A673 (cell line): ENCODE data around the gene TCAIM. TPM values are rescaled to one million over a fixed set of nuclear protein-coding genes. Genes with fewer than 3 reads are reported as not detected.

Source experiments
- BruUV-seq: library from RNA; stranded (reverse); fragments of 400-500 nt; replicated peaks from 2 replicates; lab custom pipeline; 2021; lab: Mats Ljungman, UMichigan
- CTCF ChIA-PET: fragments of 300-600 bp; sonication (Branson Sonifier 250); formaldehyde crosslinking; loops from one replicate; lab custom pipeline; 2022; ENCODE audit warnings: antibody characterized with exemption; lab: Charles Lee
- POLR2A ChIA-PET: fragments of 300-600 bp; sonication (Branson Sonifier 250); formaldehyde crosslinking; loops from one replicate; lab custom pipeline; 2022; ENCODE audit warnings: antibody characterized with exemption; ENCODE audit not compliant: low non-redundant PET; lab: Charles Lee
- DNase-seq: peaks from one replicate; pipeline ENCODE4 v3.0.0-alpha.2; 2015; ENCODE audit warnings: low spot score
- H3K27ac ChIP-seq: fragments of 200-600 bp; sonication (generic); 2 replicates; pipeline ENCODE4 v1.5.1; 2016; ENCODE audit warnings: mixed run types, low read depth, mild to moderate bottlenecking, mixed read lengths, antibody characterized with exemption, low read length; ENCODE audit not compliant: poor library complexity, severe bottlenecking
- H3K27me3 ChIP-seq: fragments of 200-600 bp; sonication (generic); replicated peaks from 2 replicates; pipeline ENCODE4 v1.6.1; 2017; ENCODE audit warnings: mixed run types, low read depth, mild to moderate bottlenecking, mixed read lengths, antibody characterized with exemption, low read length; ENCODE audit not compliant: insufficient read depth, poor library complexity
- H3K36me3 ChIP-seq: fragments of 200-600 bp; sonication (generic); 2 replicates; pipeline ENCODE4 v1.6.1; 2016; ENCODE audit warnings: mixed run types, mild to moderate bottlenecking, mixed read lengths, antibody characterized with exemption, low read length; ENCODE audit not compliant: insufficient read depth, poor library complexity, severe bottlenecking
- H3K4me1 ChIP-seq: fragments of 200-600 bp; sonication (generic); 2 replicates; pipeline ENCODE4 v1.6.1; 2017; ENCODE audit warnings: mixed run types, mild to moderate bottlenecking, mixed read lengths, antibody characterized with exemption, low read length; ENCODE audit not compliant: insufficient read depth, poor library complexity, severe bottlenecking
- H3K4me3 ChIP-seq: fragments of 200-600 bp; sonication (generic); 2 replicates; pipeline ENCODE4 v1.5.1; 2016; ENCODE audit warnings: low read depth, mixed run types, mild to moderate bottlenecking, mixed read lengths, low read length; ENCODE audit not compliant: poor library complexity, severe bottlenecking
- H3K9me3 ChIP-seq: fragments of 200-600 bp; sonication (generic); 2 replicates; pipeline ENCODE4 v1.6.1; 2016; ENCODE audit warnings: mixed run types, low read depth, mild to moderate bottlenecking, mixed read lengths, antibody characterized with exemption, low read length; ENCODE audit not compliant: poor library complexity, severe bottlenecking
- EZH2 ChIP-seq: fragments of 200-600 bp; sonication (generic); IDR thresholded peaks from 2 replicates; pipeline ENCODE4 v1.6.1; 2017; ENCODE audit warnings: borderline replicate concordance, low read depth, mild to moderate bottlenecking, mixed read lengths, antibody characterized with exemption, low read length; ENCODE audit not compliant: poor library complexity, severe bottlenecking
- intact Hi-C: fragments of 100-400 bp; cut with micrococcal nuclease; formaldehyde crosslinking; loops from one replicate; pipeline ENCODE4 v1.10.0; 2022; ENCODE audit not compliant: unreplicated experiment
- total RNA-seq: library from RNA; stranded (reverse); gene quantifications from 2 replicates; pipeline ENCODE4 v1.2.3, GENCODE V29; 2021
- TF ChIP-seq, protein P1 (sequence below): fragments of 300-800, 200-600 bp; sonication (generic); conservative IDR thresholded peaks from 2 replicates; pipeline ENCODE4 v1.5.1; 2017; ENCODE audit warnings: low read depth, mild to moderate bottlenecking, antibody characterized with exemption, low read length, moderate library complexity, mixed read lengths

The TCAIM gene
- total RNA-seq, 1 experiment from 2014 or later = 21.7 TPM

DNA sequence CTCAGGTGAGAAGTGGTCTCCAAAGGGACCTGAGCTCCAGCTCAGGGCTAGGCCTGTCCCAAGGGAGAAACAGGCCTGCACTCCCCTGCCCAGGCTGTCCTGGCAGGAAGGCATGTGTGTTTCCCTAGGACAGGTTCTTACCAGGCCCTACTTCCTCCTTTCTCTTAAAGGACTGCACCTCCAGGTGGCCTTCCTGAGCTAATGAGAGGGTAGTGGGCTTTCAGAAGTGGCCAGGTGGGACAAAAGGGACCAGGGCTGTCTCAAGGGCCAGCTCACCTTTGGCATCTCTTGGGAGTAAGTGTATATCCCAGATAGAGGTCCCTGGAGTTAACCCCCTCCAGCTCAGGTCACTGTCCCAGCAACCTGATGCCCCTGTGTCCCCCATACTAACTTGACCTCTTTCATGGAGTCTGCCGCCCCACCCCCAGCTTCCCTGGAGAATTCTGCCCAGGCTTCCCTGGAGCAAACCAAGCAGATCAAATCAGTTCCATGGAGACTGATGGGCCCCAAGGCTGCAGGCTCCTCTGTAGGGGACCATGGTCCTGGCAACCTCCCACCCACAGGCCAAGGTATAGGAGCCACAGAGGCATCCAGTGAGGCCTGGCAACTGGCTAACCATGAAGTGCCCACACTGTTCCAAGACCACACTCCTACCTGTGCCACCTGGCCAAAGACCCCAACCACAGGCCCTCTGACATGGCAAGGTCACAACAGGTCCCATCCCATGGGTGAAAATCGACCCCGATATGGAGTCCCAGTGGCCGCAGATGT is 71.3 kb downstream of the TCAIM start:
- no peak overlapping the region for H3K27ac ChIP-seq
- H3K27me3 ChIP-seq = no peaks in the 10 kb centered on the region
- H3K36me3 ChIP-seq = no peaks in the 10 kb centered on the region
- intact Hi-C loops = no loop called here
- CTCF ChIA-PET = no interaction called here
- POLR2A ChIA-PET = no interaction called here
- TF ChIP-seq, protein P1, sequence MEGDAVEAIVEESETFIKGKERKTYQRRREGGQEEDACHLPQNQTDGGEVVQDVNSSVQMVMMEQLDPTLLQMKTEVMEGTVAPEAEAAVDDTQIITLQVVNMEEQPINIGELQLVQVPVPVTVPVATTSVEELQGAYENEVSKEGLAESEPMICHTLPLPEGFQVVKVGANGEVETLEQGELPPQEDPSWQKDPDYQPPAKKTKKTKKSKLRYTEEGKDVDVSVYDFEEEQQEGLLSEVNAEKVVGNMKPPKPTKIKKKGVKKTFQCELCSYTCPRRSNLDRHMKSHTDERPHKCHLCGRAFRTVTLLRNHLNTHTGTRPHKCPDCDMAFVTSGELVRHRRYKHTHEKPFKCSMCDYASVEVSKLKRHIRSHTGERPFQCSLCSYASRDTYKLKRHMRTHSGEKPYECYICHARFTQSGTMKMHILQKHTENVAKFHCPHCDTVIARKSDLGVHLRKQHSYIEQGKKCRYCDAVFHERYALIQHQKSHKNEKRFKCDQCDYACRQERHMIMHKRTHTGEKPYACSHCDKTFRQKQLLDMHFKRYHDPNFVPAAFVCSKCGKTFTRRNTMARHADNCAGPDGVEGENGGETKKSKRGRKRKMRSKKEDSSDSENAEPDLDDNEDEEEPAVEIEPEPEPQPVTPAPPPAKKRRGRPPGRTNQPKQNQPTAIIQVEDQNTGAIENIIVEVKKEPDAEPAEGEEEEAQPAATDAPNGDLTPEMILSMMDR = no peak
- no peak for TF ChIP-seq EZH2
- no peaks in the 10 kb centered on the region for H3K4me1 ChIP-seq
- no TSS peak for BruUV-seq
- DNase-seq = no peak
- no peaks in the 10 kb centered on the region for H3K9me3 ChIP-seq
- H3K4me3 ChIP-seq = no peak overlapping the region

GRCh38 chr3:44411031-44411645 is 72.6 kb downstream of the TCAIM start:
- CTCF ChIA-PET = no interaction called here
- no peak for DNase-seq

GRCh38 chr3:44412365-44412764 is 73.8 kb downstream of the TCAIM start:
- ChIA-PET CTCF (no interaction called here), POLR2A (no interaction called here)
- TF ChIP-seq, protein P1 = no peak
- no peak for TF ChIP-seq EZH2
- Histone ChIP-seq H3K27me3 (no peaks in the 10 kb centered on the region), H3K36me3 (no peaks in the 10 kb centered on the region), H3K27ac (no peak overlapping the region), H3K4me3 (no peak overlapping the region), H3K9me3 (no peaks in the 10 kb centered on the region), H3K4me1 (no peaks in the 10 kb centered on the region)
- DNase-seq = no peak
- no TSS peak for BruUV-seq
- intact Hi-C loops = no loop called here

More at GRCh38 chr3:44411031-44411645, 72.6 kb downstream of the TCAIM start:
- H3K9me3 ChIP-seq = no peaks in the 10 kb centered on the region
- no TSS peak for BruUV-seq
- H3K27me3 ChIP-seq = no peaks in the 10 kb centered on the region
- POLR2A ChIA-PET = no interaction called here
- no peak overlapping the region for H3K4me3 ChIP-seq
- intact Hi-C loops = no loop called here
- H3K36me3 ChIP-seq = no peaks in the 10 kb centered on the region
- no peaks in the 10 kb centered on the region for H3K4me1 ChIP-seq
- no peak for TF ChIP-seq EZH2
- TF ChIP-seq, protein P1 = no peak
- no peak overlapping the region for H3K27ac ChIP-seq
